GM20000 (cell line): ENCODE results near the gene GRIK1.

ENCODE experiments used
- DNase-seq: peaks from one replicate; pipeline ENCODE4 v3.0.0; 2012; ENCODE audit warnings: low spot score
- TF ChIP-seq, protein P1 (sequence below): IDR thresholded peaks from 2 replicates; pipeline ENCODE4 v1.5.1; 2012; ENCODE audit warnings: mild to moderate bottlenecking, control low read depth; ENCODE audit errors: extremely low read depth, missing control alignments

The GRIK1 gene

DNA sequence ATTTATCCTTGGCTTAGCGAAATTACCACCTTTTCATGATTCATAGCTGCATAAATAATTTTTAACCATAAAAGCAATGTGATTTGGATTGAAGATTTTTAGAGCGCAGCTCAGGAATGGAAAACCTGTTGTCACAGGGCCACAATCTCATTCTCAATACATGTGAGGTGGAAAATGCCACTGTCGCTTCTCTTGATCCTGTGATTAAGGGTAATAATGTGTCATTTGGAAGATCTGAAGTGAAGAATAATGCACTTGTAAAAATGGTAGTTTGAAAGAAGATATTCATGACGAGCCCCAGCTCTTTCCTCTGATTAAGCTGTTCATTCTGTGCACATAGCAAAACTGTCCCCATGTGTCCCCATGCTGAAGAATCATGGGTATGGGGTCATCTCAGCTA is 410.7 kb downstream of the GRIK1 start:
- TF ChIP-seq, protein P1, sequence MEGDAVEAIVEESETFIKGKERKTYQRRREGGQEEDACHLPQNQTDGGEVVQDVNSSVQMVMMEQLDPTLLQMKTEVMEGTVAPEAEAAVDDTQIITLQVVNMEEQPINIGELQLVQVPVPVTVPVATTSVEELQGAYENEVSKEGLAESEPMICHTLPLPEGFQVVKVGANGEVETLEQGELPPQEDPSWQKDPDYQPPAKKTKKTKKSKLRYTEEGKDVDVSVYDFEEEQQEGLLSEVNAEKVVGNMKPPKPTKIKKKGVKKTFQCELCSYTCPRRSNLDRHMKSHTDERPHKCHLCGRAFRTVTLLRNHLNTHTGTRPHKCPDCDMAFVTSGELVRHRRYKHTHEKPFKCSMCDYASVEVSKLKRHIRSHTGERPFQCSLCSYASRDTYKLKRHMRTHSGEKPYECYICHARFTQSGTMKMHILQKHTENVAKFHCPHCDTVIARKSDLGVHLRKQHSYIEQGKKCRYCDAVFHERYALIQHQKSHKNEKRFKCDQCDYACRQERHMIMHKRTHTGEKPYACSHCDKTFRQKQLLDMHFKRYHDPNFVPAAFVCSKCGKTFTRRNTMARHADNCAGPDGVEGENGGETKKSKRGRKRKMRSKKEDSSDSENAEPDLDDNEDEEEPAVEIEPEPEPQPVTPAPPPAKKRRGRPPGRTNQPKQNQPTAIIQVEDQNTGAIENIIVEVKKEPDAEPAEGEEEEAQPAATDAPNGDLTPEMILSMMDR, result no peak
- DNase-seq, result no peak

DNA sequence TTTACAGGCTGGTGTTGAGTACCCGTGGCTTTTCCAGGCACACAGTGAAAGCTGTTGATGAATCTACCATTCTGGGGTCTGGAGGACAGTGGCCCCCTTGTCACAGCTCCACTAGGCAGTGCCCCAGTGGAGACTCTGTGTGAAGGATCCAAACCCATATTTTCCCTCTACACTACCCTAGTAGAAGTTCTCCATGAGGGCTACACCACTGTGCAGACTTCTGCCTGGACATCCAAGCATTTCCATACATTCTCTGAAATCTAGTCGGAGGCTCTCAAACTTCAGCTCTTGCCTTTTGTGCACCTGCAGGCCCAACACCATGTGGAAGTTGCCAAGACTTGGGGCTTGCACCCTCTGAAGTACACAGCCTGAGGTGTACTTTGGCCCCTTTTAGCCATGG is 413.3 kb downstream of the GRIK1 start:
- TF ChIP-seq, protein P1, result no peak
- no peak for DNase-seq

DNA sequence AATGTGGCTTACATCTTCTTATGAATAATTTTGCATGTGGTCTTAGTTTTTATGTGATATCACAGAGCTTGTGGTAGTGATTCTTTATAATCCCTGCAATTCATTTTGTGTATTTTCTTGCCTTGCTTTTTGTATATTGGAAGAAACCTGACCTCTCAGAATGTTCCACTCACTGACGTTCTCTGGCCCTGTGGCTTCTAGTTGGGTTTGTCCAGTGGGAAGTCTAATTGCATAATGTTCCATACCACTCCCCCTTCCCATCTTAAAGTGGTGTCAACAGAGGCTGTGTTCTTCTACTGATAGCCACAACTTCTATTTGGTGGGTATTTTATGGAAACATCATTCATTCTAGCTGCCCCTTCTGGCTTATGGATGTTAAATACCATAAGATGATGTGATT is 415.7 kb downstream of the GRIK1 start:
- no peak for DNase-seq
- TF ChIP-seq, protein P1, result no peak

DNA sequence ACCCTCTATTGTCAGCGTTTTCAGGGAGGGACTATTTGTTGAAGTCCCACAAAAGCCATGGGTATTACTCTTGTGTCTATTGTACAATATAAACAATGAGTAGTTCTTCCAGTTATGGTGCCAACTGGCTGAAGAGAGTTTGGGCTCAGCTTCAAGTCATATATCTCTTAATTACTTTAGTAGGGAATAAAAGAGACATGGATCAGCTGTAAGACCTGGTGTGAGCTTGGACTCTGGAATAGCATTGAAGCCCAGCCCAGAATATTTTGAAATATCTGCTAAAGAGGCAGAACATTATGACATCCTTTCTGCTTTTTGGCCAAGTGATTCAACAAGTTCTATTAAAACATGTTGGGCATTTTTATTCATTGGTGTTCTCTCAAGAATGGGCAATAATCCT is 416.1 kb downstream of the GRIK1 start:
- TF ChIP-seq, protein P1, result no peak
- no peak for DNase-seq

DNA sequence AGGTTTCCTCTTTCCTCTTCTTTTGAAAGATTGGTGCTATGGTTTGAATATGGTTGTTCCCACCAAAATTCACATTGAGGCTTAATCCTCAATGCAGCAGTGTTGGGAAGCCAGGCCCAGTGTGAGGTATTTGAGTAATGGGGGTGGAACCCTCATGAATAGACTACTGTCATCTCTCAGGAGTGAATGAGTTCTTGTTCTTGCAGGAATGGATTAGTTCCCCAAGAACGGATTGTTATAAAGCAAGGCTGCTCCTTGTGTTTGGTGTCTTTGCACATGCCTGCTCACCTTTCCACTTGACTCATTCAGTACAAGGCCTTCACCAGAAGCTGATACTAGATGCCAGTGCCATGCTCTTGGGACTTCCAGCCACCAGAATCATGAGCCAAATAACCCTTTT is 417.9 kb downstream of the GRIK1 start:
- TF ChIP-seq, protein P1, result no peak
- DNase-seq, result no peak

DNA sequence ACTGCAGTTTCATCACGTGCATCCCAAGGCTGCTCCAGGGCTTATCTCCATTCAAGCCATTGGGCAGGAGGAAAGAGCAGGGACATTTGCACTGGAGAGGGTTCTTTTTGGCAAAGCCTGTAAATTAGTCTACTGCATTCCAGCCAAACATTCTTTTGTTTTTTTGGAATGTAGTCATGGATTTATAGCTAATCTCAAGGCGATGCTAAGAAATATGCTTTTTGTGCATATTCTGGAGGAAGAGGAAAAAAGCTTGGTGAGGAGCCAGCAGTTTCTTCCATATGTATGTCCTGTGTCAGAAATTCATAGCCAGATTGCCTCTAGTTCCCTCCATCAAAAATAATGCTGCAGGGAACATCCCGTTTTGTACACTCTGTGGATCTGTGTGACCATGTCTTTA is 419.6 kb downstream of the GRIK1 start:
- TF ChIP-seq, protein P1, result no peak
- no peak for DNase-seq

DNA sequence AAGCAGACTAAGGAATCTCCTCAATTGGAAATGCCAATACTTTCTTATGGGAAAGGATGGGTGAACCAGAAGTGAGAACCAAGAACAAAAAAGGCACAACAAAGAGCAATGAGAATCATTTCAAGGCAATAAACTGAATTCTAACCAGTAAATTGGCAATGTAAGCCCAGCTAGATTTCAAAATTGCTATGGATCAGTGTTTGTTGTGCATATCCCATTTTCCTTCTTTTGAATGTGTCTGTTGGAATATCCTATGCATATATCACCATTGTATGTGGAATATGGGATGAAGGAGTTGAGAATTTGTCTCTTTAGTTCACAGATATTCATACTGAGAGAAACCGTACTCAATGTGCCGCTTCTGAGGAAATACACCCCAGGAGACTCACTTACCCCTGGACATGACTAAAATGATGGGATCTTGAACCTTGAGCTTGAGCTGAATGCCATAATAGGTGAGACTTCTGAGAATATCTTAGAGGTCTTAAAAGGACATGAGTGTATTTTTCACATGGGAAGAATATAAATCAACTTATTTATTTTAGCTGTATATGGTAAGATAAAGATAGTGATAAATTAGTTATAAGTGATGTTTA is 425.0 kb downstream of the GRIK1 start:
- no peak for DNase-seq
- TF ChIP-seq, protein P1, result no peak
